Left ventricle myocardium inferior (tissue), 1 donor: ENCODE results near the gene RBM19. TPM values are rescaled to one million over a fixed set of nuclear protein-coding genes. Genes with fewer than 3 reads are reported as not detected.
A peak's percentile ranks its signal among the peaks of the same experiment; 100 is the strongest.

Source experiments
- DNase-seq: peaks from one replicate; pipeline ENCODE4 v3.0.0-alpha.2; 2020
- H3K27ac ChIP-seq: fragments of 200-600 bp; replicated peaks from 2 replicates; pipeline ENCODE4 v1.8.0; 2021
- H3K27me3 ChIP-seq: fragments of 200-600 bp; 2 replicates; pipeline ENCODE4 v1.8.0; 2021; ENCODE audit warnings: low read depth
- H3K36me3 ChIP-seq: fragments of 200-600 bp; 2 replicates; pipeline ENCODE4 v1.8.0; 2021
- H3K4me1 ChIP-seq: fragments of 200-600 bp; 2 replicates; pipeline ENCODE4 v1.8.0; 2021
- H3K4me3 ChIP-seq: fragments of 200-600 bp; 2 replicates; pipeline ENCODE4 v1.8.0; 2021; ENCODE audit warnings: mild to moderate bottlenecking, moderate library complexity
- H3K9me3 ChIP-seq: fragments of 200-600 bp; replicated peaks from 2 replicates; pipeline ENCODE4 v1.8.0; 2021
- intact Hi-C: fragments of 100-400 bp; cut with micrococcal nuclease; formaldehyde crosslinking; loops from one replicate; pipeline ENCODE4 v1.11.0; 2022
- total RNA-seq: library from RNA; stranded (reverse); fragmentation: NEBNext Ultra II Directional; extraction: Animal tissue kit (Norgen Biotek cat#: 25700); gene quantifications from one replicate; pipeline ENCODE4 v1.2.1, GENCODE V29; 2021
- TF ChIP-seq, protein P1 (sequence below): fragments of 200-600 bp; IDR thresholded peaks from 2 replicates; pipeline ENCODE4 v1.8.0; 2021; ENCODE audit warnings: antibody characterized with exemption, mild to moderate bottlenecking, borderline replicate concordance
- donor health status: DM: no; HTN: yes; CAD: no; lungs with severe emphysema.

RBM19 gene
- total RNA-seq, 1 donor from 2014 or later: 18.9 TPM

DNA sequence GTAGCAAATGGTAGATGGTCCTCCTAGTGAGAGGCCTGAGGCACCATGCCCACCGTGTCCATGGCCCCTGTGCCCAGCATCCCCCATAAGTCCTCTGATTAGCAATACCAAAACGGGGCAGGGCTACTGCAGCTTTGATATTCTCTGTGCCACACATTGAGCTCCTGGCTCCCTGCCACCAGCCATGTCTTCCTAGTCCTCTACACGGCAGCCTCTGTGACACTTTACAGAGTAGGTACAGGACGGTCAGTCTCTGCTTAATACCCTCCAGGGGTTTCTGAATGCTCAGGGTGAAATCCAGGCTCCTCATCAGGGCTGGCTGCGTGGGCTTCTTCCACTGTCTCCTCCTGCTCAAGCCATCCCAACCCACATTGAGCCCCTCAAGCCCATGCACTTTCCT is 8.0 kb downstream of the RBM19 start:
- H3K4me1 ChIP-seq: no peaks in the 10 kb centered on the region
- H3K36me3 ChIP-seq: peaks cover 94% of the 10 kb centered on the region
- no peaks in the 10 kb centered on the region for H3K9me3 ChIP-seq
- DNase-seq: no peak
- TF ChIP-seq, protein P1, sequence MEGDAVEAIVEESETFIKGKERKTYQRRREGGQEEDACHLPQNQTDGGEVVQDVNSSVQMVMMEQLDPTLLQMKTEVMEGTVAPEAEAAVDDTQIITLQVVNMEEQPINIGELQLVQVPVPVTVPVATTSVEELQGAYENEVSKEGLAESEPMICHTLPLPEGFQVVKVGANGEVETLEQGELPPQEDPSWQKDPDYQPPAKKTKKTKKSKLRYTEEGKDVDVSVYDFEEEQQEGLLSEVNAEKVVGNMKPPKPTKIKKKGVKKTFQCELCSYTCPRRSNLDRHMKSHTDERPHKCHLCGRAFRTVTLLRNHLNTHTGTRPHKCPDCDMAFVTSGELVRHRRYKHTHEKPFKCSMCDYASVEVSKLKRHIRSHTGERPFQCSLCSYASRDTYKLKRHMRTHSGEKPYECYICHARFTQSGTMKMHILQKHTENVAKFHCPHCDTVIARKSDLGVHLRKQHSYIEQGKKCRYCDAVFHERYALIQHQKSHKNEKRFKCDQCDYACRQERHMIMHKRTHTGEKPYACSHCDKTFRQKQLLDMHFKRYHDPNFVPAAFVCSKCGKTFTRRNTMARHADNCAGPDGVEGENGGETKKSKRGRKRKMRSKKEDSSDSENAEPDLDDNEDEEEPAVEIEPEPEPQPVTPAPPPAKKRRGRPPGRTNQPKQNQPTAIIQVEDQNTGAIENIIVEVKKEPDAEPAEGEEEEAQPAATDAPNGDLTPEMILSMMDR: no peak
- H3K27me3 ChIP-seq: no peaks in the 10 kb centered on the region
- intact Hi-C loops: no loop called here
- H3K27ac ChIP-seq: no peak overlapping the region
- no peak overlapping the region for H3K4me3 ChIP-seq

- TF ChIP-seq, protein P1: no peak
- intact Hi-C loops: no loop called here
- no peaks in the 10 kb centered on the region for H3K9me3 ChIP-seq
- H3K36me3 ChIP-seq: peaks cover 98% of the 10 kb centered on the region
- no peak overlapping the region for H3K27ac ChIP-seq
- H3K27me3 ChIP-seq: no peaks in the 10 kb centered on the region
- H3K4me1 ChIP-seq: no peaks in the 10 kb centered on the region
- no peak overlapping the region for H3K4me3 ChIP-seq
- DNase-seq: no peak
Observed at GRCh38 chr12:113957627-113958026, 8.5 kb downstream of the RBM19 start.

GRCh38 chr12:113955109-113955970 is 10.8 kb downstream of the RBM19 start:
- peaks cover 100% of the 10 kb centered on the region for H3K36me3 ChIP-seq
- TF ChIP-seq, protein P1: peak; percentile 33
- intact Hi-C loops: no loop called here

DNA sequence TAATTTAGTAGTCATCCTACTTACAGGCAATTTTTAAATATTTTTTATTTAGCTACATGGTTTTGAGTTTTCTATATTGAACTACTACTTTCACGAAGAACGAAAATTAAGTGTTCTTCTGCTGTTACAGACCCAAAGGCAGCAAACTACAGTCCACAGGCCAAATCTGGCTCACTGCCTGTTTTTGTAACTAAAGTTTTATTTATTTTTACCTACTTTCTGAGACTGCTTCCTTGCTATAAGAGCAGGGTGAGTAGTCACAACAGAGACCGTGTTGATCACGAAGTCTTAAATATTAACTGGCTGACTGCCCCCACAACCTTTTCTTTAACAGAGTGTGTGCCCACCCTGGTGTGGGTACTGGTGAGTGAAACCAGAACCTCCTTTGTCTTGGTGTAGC is 11.6 kb downstream of the RBM19 start:
- TF ChIP-seq, protein P1: no peak
- Histone ChIP-seq H3K36me3 (peaks cover 100% of the 10 kb centered on the region), H3K27me3 (no peaks in the 10 kb centered on the region), H3K4me3 (no peak overlapping the region), H3K27ac (no peak overlapping the region), H3K4me1 (no peaks in the 10 kb centered on the region), H3K9me3 (no peaks in the 10 kb centered on the region)
- no peak for DNase-seq
- intact Hi-C loops: no loop called here

More at GRCh38 chr12:113955109-113955970, 10.8 kb downstream of the RBM19 start:
- Histone ChIP-seq H3K9me3 (no peaks in the 10 kb centered on the region), H3K27ac (no peak overlapping the region), H3K4me3 (no peak overlapping the region), H3K4me1 (no peaks in the 10 kb centered on the region), H3K27me3 (no peaks in the 10 kb centered on the region)
- DNase-seq: no peak

DNA sequence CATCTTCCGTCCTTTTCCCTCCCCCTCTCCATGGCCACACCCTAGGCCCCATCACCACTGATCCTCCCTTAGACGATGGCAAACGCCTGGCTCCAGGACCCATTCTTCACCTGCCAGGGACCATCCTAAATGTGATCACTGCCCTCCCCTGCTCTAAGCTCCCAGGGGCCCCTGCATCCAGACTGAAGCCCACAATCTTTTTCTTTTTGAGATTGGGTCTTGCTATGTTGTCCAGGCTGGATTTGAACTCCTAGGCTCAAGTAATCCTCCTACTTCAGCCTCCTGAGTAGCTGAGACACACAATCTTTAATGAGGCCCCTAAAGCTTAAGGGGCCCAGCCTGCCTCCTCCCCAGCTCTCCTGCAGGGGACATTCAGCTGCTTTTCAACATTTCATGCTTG is 15.3 kb downstream of the RBM19 start:
- no peaks in the 10 kb centered on the region for H3K4me1 ChIP-seq
- H3K27me3 ChIP-seq: no peaks in the 10 kb centered on the region
- no peaks in the 10 kb centered on the region for H3K9me3 ChIP-seq
- H3K27ac ChIP-seq: no peak overlapping the region
- intact Hi-C loops: no loop called here
- H3K4me3 ChIP-seq: no peak overlapping the region
- no peak for DNase-seq
- peaks cover 100% of the 10 kb centered on the region for H3K36me3 ChIP-seq
- TF ChIP-seq, protein P1: no peak
